NCI-H1436 (cell line): ENCODE measurements around the gene CCDC178.
"Not testable (repeated sequence)": the region's sequence is repeated elsewhere in the genome, so short reads cannot be mapped to it uniquely, and the experiment has no call there.

Source experiments
- DNase-seq: peaks from one replicate; lab custom pipeline; 2025; lab: John Stamatoyannopoulos, UW

CCDC178 gene

GRCh38 chr18:33440060-33441043 lies at the start of gene CCDC178:
TSS of gene CCDC178 (minus strand) at chr18:33440721. CDS start at chr18:33412088, 28,633 bp downstream.
- peak; percentile 16 for DNase-seq

- no peak for DNase-seq
Observed at GRCh38 chr18:33483908-33484307, 43.4 kb upstream of the CCDC178 start.

GRCh38 chr18:33472509-33472908 lies 32.0 kb upstream of the CCDC178 start:
- no peak for DNase-seq

- no peak for DNase-seq
Observed at GRCh38 chr18:33470216-33470615, 29.7 kb upstream of the CCDC178 start.

GRCh38 chr18:33469699-33470098 lies 29.2 kb upstream of the CCDC178 start:
- DNase-seq, result no peak

GRCh38 chr18:33467531-33467930 lies 27.0 kb upstream of the CCDC178 start:
- DNase-seq, result no peak

GRCh38 chr18:33466822-33467221 lies 26.3 kb upstream of the CCDC178 start:
- no peak for DNase-seq

- no peak for DNase-seq
Observed at GRCh38 chr18:33460681-33461080, 20.2 kb upstream of the CCDC178 start.

- no peak for DNase-seq
Observed at GRCh38 chr18:33459612-33460011, 19.1 kb upstream of the CCDC178 start.

GRCh38 chr18:33446604-33447003 lies 6.1 kb upstream of the CCDC178 start:
- DNase-seq, result no peak

- no peak for DNase-seq
Observed at GRCh38 chr18:33444709-33445108, 4.2 kb upstream of the CCDC178 start.

GRCh38 chr18:33432857-33433256 lies 7.7 kb downstream of the CCDC178 start:
- no peak for DNase-seq

- DNase-seq, result no peak
Observed at GRCh38 chr18:33427549-33427948, 13.0 kb downstream of the CCDC178 start.

GRCh38 chr18:33424266-33424946 lies 16.1 kb downstream of the CCDC178 start:
- peak; percentile 57 for DNase-seq

GRCh38 chr18:33421225-33421624 lies 19.3 kb downstream of the CCDC178 start:
- no peak for DNase-seq

- DNase-seq, result no peak
Observed at GRCh38 chr18:33404244-33404873, 36.2 kb downstream of the CCDC178 start.

GRCh38 chr18:33398939-33399338 lies 41.6 kb downstream of the CCDC178 start:
- not testable (repeated sequence) for DNase-seq

- DNase-seq, result no peak
Observed at GRCh38 chr18:33375829-33376228, 64.7 kb downstream of the CCDC178 start.

GRCh38 chr18:33372442-33372841 lies 68.1 kb downstream of the CCDC178 start:
- DNase-seq, result no peak

- no peak for DNase-seq
Observed at GRCh38 chr18:33369711-33370449, 70.6 kb downstream of the CCDC178 start.

- DNase-seq, result no peak
Observed at GRCh38 chr18:33356735-33357134, 83.8 kb downstream of the CCDC178 start.

GRCh38 chr18:33355756-33356155 lies 84.8 kb downstream of the CCDC178 start:
- no peak for DNase-seq
